ENCODE measurements around the gene VWC2L.

GRCh38 chr2:214450118-214450894 is 39.5 kb downstream of the VWC2L start:
- TF ChIP-seq CTCF (conservative IDR thresholded peaks at IDR 0.05; ENCODE audit: low read depth in 2 of 2), result no peak
- TF ChIP-seq REST (IDR thresholded peaks at IDR 0.05; ENCODE audit: unreplicated experiment), result no peak
- TF ChIP-seq ETS1 (IDR thresholded peaks at IDR 0.05), result no peak
- TF ChIP-seq EZH2 (IDR thresholded peaks at IDR 0.05; ENCODE audit: low read depth, unreplicated experiment), result no peak
- no peak for TF ChIP-seq EZH2phosphoT487 (IDR thresholded peaks at IDR 0.05; ENCODE audit: unreplicated experiment)
- no peak for TF ChIP-seq JUNB (IDR thresholded peaks at IDR 0.05; ENCODE audit: unreplicated experiment)
- no peak for TF ChIP-seq STAT1 (IDR thresholded peaks at IDR 0.05; ENCODE audit: unreplicated experiment)
- TF ChIP-seq POLR2AphosphoS5 (IDR thresholded peaks at IDR 0.05; ENCODE audit: low read depth), result no peak
- TF ChIP-seq CREB1 (CRISPR knock-in tag; IDR thresholded peaks at IDR 0.05; ENCODE audit: low read depth), result peak; percentile 67
- TF ChIP-seq ZNF331 (CRISPR knock-in tag; IDR thresholded peaks at IDR 0.05; ENCODE audit: low read depth), result no peak
- no peak for TF ChIP-seq NANOG (IDR thresholded peaks at IDR 0.05; ENCODE audit: borderline replicate concordance)
- no peak for TF ChIP-seq ZNF114 (CRISPR knock-in tag; IDR thresholded peaks at IDR 0.05)
- TF ChIP-seq ZNF462 (CRISPR knock-in tag; IDR thresholded peaks at IDR 0.05), result no peak

All from GM23338 (cell line).